Measurements from ENCODE around the gene FOCAD.
"Not testable (repeated sequence)": the region's sequence is repeated elsewhere in the genome, so short reads cannot be mapped to it uniquely, and the experiment has no call there.

The FOCAD gene

DNA sequence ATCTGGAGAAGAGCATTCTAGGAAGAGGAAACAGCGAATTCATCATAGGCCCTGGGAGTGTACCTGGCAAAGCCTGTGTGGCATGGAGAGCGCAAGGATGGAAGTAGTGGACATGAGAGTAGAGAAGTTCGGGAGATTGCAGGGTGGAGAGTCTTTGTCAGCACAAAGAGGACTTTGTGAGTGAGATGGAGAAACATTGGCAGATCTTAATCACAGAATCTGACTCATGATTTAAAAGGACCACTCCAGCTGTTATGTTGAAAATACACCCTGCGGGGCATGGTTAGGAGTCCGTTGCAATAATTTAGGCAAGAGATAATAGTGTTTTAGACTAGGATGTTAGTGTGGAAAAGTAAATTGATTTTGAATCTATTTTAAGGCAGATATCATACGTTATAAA lies 230.5 kb downstream of the FOCAD start:
- in situ Hi-C loops (cut with HindIII; ENCODE audit: low pct_ligation_motif_present, low pct_unique_long_range_greater_than_20kb, low sequenced_read_pairs): no loop called here
- no peak for DNase-seq

DNA sequence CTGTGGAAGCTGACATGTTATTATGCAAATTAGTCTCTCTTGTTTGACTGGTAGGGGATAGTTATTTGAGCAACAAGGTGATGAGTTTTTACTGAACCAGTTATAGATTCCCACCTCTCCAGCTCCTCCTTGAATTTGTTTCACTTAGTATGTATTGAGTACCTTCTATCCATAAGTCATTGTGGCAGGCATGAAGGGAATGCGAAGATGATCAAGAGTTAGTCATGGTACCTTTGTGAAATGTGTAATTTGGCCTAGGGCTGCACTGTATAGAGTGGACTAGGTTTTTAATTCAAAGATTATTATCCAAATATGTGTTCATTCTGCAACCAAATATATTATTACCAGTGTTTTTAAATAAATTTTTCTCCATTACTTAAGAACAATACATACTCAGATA lies 237.3 kb downstream of the FOCAD start:
- no peak for DNase-seq
- in situ Hi-C loops (cut with HindIII; ENCODE audit: low pct_ligation_motif_present, low pct_unique_long_range_greater_than_20kb, low sequenced_read_pairs): no loop called here

DNA sequence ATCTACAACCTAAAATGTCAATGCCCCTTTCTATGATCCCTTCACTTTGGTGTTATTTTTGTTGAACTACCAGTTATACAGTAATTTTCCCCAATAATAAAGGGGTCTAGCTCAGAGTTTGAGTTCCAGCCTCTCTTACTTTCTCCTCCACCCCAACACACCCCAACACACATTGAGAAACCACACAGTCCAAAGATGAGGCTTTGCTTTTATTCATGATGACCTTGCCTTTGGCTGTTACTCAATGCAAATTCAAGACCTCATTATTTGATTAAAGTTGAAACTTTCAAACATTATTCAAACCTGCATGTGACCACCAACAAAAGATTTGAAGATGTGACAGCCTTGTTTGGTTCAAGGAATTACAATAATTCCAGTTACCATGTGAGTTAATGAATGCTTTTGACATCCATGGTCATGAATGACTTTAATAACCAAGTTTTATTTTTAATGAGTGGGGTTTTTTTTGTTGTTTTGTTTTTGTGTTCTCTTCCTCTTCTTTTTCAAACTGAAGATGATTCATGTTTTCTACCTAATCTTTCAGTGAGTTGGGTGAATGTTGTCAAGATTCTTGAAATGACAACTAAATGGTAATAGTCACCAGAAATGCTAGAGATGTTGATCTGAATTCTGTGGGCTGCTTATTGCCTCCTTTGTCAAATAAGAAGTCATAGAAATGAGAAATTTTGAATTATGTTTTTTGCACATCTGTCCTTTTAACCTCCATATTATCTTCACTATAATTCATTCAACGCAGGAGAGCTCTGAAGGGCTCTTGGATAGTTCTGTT lies 241.4 kb downstream of the FOCAD start:
- no peak for DNase-seq
- in situ Hi-C loops (cut with HindIII; ENCODE audit: low pct_ligation_motif_present, low pct_unique_long_range_greater_than_20kb, low sequenced_read_pairs): no loop called here

DNA sequence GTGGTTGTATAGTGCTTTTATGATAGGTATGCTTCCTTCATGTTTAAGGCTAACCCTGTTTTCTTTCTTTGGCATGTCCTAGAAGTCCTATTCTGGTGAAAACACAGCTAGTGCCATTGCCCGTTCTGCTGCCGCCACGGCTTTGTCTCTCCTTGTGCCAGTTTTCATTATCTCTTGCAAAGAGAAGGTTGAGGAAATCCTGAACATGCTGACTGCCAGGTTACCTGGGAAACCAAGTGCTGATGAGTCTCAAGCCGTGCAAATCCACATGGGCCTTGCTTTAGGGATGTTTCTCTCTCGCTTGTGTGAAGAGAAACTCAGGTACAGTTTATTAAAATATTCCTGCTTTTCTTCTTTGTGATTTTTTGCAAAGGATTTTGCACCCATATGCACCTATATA lies 245.2 kb downstream of the FOCAD start:
- in situ Hi-C loops (cut with HindIII; ENCODE audit: low pct_ligation_motif_present, low pct_unique_long_range_greater_than_20kb, low sequenced_read_pairs): no loop called here
- no peak for DNase-seq

DNA sequence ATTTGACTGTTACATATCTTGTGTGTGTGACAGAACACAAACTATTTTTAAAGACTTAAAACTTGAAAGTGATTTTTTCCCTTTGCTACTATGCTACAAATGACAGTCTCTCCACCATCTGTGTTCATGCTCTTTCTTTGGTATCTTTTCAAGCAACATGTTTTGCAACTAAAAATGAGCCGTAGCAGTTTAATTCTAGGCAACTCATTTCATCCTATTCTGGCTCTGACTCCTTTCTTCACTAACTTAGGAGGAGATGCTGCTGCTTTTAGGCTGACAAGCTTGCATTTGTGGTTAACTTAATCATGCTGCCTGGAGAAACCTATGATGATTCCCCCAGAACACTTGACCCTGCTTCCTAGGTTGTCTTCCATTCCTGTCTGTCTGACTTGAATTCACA lies 246.8 kb downstream of the FOCAD start:
- in situ Hi-C loops (cut with HindIII; ENCODE audit: low pct_ligation_motif_present, low pct_unique_long_range_greater_than_20kb, low sequenced_read_pairs): no loop called here
- no peak for DNase-seq

DNA sequence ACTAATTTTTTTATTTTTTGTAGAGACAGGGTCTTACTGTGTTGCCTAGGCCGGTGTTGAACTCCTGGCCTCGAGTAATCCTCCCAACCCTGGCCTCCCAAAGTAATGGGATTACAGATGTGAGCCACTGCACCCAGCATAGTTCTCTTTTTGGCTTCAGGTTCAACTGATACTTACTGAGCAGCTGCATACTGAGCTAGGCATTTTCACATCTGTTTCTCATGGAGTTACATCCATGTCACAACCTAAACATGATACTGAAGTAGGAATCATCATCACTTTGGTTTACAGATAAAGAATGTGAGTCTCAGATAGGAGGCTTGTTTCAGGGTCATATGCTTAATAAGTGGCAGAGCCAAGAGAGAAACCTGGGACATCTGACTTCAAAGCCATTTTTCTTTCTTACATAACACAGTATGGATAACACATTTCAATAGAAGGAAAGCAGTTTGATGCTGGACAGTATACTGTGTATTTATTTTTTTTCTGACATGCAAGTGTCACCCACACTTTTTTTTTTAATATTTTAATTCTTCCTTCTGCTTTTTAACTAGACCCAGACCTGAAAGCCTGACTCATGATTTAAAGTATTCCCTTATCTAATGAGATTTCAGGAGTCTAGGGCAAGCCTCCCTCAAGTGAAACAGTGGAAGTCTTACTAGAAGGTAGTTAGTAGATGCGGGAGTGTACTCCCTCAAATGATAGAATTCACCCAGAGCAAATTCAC lies 256.6 kb downstream of the FOCAD start:
- in situ Hi-C loops (cut with HindIII; ENCODE audit: low pct_ligation_motif_present, low pct_unique_long_range_greater_than_20kb, low sequenced_read_pairs): no loop called here
- DNase-seq: no peak

DNA sequence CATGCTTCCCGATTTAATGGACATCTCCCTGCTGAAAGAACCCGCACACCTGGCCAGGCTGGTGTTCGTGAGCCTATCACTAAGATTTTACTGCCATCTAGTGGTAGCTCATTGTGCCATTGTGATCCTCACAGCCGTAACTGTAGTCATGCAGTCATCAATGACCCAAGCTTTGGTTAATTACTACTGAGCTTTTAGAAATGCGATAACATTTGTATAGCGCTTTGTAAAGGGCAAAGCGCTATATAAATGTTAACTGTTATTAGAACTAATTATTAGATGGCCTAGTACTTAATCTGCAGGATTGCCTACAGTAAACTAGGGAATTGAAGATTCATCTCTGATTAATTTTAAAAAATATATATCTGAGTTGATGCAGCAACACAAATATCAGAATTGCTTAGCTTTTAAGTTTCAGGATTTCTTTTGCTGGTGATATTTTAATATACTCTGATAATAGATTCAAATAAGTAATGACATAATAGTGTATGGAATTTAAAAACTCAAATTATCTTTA lies 257.2 kb downstream of the FOCAD start:
- DNase-seq: no peak
- in situ Hi-C loops (cut with HindIII; ENCODE audit: low pct_ligation_motif_present, low pct_unique_long_range_greater_than_20kb, low sequenced_read_pairs): no loop called here

DNA sequence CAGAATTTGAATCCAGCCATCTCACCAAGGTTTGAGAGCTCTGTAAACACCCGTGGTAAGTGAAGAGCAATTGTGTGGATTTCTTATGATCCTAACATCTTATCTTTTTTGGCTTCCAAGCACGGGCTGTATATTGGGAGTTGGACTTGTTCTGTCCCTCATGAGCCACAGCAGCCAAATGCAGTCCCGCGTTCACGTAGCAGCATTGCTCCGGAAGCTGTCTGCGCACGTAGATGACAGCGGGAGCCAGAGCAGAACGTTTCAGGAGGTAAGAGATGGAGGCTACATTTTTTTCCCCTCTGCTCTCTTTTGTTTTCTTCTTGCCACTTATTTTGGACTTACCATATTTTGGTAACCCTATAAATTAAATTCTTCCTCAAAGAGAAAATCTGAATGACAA lies 260.4 kb downstream of the FOCAD start:
- in situ Hi-C loops (cut with HindIII; ENCODE audit: low pct_ligation_motif_present, low pct_unique_long_range_greater_than_20kb, low sequenced_read_pairs): no loop called here
- no peak for DNase-seq

DNA sequence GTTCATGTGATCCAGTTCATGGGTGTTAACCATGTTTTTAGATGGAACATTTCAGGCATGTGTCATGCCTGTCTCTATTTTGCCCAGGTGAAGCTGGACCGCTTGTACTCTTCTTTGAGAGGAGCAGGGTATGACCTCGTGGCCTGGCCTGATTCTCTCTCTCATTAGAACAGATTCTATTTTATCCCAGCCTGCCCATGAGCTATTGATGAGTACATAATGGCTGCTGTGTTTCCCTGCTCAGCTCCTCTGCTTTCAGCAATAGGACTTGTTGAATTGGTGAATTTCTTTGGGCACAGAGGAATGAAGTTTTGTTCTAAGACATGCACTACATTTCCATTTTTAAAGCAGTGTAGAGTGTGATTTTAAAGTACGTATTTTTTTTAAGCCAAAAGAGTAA lies 261.2 kb downstream of the FOCAD start:
- in situ Hi-C loops (cut with HindIII; ENCODE audit: low pct_ligation_motif_present, low pct_unique_long_range_greater_than_20kb, low sequenced_read_pairs): no loop called here
- no peak for DNase-seq

DNA sequence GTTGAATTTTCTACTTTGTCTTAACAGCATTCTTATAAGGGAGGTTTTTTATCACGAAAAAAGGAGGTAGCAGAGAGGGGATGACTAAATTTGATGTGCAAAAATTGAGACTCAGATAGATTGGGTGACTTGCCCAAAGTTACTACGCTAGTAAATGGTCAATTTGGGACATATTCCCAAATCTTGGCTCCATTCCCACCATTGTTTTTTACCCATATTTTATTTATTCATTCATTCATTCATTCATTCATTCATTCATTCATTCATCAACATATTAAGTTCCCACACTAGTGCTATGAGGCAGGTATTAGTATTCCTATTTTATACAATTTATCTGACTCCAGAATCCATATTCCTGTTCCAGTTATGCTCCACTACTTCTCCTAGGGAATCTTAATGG lies 261.8 kb downstream of the FOCAD start:
- in situ Hi-C loops (cut with HindIII; ENCODE audit: low pct_ligation_motif_present, low pct_unique_long_range_greater_than_20kb, low sequenced_read_pairs): no loop called here
- DNase-seq: no peak

DNA sequence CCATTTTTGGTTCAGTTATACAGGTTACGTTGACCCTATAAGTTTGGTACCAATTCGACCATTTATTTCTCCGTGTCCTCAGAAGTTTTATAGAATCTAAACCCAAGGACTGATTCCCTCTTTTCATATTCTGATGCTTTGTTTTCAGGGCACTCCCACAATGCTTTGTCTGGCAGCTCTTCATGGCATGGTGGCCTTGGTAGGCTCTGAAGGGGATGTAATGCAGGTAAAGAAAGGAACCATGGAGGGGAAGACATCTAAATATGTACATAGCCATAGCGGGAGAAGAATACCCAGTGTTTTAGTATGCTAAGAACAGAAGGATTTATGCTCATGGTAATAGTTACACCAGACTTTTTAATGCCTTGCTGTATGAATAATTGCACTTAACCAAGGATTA lies 264.6 kb downstream of the FOCAD start:
- in situ Hi-C loops (cut with HindIII; ENCODE audit: low pct_ligation_motif_present, low pct_unique_long_range_greater_than_20kb, low sequenced_read_pairs): no loop called here

DNA sequence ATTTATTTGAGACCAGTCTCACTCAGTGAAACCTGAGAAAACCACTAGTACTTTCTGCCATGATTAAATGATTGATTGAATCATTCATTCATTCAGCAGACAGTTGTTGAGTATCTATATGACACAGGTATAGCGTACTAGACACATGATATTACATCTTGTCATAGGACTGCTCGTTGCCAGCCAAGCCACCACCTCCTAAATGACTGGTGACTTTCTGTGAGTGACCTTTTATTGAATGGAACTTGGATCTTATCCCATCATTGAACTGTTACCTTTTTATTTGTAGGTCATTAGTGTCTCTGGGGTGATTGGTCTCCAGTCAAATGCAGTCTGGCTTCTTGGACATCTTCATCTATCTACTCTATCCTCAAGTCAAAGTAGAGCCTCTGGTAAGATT lies 266.6 kb downstream of the FOCAD start:
- no peak for DNase-seq
- in situ Hi-C loops (cut with HindIII; ENCODE audit: low pct_ligation_motif_present, low pct_unique_long_range_greater_than_20kb, low sequenced_read_pairs): no loop called here

More for the DNA sequence above, 264.6 kb downstream of the FOCAD start:
- DNase-seq: no peak

DNA sequence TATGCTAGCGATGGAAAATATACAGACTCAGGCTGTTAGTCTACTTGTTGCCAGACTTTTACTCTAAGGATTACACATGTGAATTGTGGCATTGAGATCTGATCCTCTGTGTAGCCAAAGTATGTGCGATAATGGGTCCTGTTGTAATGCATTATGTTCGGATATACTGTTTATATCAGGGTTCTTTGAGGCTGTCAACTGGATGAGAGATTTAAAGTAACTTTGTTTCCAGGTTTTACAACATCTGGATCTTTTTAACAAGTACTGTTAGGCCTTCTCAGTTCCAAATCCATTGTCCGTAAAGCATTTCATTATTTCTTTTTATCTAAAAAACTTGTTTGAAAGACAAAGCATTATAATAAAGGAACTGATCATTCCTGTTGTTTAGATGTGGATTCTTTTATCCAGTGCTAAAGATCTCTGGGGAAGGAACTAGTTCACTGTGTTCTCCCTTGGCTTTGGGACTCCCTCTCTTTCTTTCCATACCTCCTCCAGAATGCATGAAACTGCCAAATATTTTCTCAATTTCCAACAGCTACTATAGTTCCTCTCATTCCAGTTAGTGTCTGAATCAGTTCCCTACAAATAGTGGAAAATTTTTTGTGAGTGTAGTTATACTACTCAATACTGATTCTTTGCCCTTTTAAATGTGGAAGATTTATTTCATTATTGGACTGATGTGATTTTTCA lies 278.6 kb downstream of the FOCAD start:
- in situ Hi-C loops (cut with HindIII; ENCODE audit: low pct_ligation_motif_present, low pct_unique_long_range_greater_than_20kb, low sequenced_read_pairs): no loop called here

DNA sequence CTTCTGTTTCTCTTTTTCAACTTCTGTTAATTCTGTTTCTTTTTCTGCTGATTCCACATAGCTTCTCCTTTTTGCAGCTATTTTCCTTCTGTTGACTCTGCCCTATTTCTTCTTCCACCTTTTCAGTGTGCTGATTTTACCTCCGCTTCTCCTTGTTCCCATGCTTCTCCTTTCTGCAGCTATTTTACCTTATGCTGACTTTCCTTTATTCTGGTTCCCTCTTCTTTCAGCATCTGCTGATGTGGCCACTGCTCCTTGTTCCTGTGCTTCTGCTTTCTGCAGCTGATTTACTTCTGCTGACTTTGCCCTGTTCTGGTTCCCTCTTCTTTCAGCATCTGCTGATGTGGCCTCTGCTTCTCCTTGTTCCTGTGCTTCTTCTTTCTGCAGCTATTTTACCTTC lies 288.6 kb downstream of the FOCAD start:
- in situ Hi-C loops (cut with HindIII; ENCODE audit: low pct_ligation_motif_present, low pct_unique_long_range_greater_than_20kb, low sequenced_read_pairs): no loop called here
- no peak for DNase-seq

More for the DNA sequence above, 278.6 kb downstream of the FOCAD start:
- DNase-seq: no peak

DNA sequence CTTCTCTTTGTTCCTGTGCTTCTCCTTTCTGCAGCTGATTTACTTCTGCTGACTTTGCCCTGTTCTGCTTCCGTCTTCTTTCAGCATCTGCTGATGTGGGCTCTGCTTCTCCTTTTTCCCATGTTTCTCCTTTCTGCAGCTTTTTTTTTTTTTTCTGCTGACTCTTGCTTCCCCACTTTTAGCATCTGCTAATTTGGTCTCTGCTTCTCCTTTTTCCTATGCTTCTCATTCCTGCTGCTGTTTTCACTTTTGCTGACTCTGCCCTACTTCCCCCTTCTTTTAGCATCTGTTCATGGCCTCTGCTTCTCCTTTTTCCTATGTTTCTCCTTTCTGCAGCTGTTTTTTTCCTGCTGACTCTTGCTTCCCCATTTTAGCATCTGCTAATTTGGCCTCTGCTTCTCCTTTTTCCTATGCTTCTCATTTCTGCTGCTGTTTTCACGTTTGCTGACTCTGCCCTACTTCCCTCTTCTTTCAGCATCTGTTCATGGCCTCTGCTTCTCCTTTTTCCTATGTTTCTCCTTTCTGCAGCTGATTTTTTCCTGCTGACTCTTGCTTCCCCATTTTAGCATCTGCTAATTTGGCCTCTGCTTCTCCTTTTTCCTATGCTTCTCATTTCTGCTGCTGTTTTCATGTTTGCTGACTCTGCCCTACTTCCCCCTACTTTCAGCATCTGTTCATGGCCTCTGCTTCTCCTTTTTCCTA lies 289.3 kb downstream of the FOCAD start:
- DNase-seq; in situ Hi-C loops (cut with HindIII; ENCODE audit: low pct_ligation_motif_present, low pct_unique_long_range_greater_than_20kb, low sequenced_read_pairs): not testable (repeated sequence)

DNA sequence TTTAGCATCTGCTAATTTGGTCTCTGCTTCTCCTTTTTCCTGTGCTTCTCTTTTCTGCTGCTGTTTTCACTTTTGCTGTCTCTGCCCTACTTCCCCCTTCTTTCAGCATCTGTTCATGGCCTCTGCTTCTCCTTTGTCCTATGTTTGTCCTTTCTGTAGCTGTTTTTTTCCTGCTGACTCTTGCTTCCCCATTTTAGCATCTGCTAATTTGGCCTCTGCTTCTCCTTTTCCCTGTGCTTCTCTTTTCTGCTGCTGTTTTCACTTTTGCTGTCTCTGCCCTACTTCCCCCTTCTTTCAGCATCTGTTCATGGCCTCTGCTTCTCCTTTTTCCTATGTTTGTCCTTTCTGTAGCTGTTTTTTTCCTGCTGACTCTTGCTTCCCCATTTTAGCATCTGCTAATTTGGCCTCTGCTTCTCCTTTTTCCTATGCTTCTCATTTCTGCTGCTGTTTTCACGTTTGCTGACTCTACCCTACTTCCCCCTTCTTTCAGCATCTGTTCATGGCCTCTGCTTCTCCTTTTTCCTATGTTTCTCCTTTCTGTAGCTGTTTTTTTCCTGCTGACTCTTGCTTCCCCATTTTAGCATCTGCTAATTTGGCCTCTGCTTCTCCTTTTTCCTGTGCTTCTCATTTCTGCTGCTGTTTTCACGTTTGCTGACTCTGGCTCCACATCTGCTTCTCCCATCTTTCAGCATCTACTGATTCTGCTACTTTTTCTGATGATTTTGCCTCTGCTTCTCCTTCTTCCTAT lies 290.3 kb downstream of the FOCAD start:
- in situ Hi-C loops (cut with HindIII; ENCODE audit: low pct_ligation_motif_present, low pct_unique_long_range_greater_than_20kb, low sequenced_read_pairs); DNase-seq: not testable (repeated sequence)

DNA sequence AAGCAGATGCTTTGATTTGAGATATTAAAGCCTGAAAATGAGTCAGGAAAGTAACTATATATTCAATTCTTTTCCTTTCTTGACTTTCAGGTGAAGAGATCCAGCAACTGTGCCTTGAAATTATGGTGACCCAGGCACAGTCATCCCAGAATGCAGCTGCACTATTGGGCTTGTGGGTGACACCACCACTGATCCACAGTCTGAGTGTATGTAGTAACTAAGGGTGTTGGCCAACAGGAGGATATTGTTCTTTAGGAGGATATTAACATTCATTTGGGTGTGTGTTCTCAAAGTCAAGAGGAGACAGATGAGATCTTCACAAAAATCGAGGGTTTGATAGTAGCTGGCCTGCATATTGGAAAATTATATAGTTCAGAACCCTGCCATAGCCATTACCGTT lies 294.2 kb downstream of the FOCAD start:
- in situ Hi-C loops (cut with HindIII; ENCODE audit: low pct_ligation_motif_present, low pct_unique_long_range_greater_than_20kb, low sequenced_read_pairs): no loop called here
- DNase-seq: no peak

DNA sequence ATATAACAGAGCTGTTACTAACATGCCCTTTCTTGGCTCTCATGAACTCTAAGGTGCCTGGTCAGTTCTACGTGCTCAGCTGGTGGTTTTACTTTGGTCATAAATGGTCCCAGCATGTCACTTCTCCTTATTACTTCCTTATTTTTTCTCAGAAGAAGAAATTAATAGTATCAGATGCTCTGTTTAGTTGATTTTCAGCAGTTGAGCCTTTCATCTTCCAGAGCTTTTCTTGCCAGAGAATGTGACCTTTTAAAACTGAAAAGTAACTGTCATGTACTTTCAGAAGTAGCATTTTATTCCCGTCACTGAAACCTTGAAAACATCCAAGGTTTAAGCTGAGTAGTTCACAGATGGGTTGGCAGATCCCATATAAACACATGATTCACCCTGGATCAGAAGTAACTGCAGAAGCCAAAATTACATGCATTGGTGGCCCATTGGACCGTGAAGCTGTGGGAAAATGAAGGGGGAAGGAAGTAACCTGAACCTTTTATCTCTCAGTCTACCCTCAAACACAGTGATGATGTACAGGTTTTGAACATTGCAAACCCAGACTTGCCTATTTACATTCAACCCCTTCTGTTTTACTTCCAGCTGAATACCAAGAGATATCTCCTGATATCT lies 296.9 kb downstream of the FOCAD start:
- DNase-seq: no peak
- in situ Hi-C loops (cut with HindIII; ENCODE audit: low pct_ligation_motif_present, low pct_unique_long_range_greater_than_20kb, low sequenced_read_pairs): no loop called here
